WERI-Rb-1 (cell line): Measurements from ENCODE around the gene BDH1.
A peak's percentile ranks its signal among the peaks of the same experiment; 100 is the strongest.

ENCODE experiments used
- DNase-seq: peaks from one replicate; pipeline ENCODE4 v3.0.0-alpha.2; 2020
- H3K27ac ChIP-seq: fragments of 250-450 bp; sonication (Bioruptor Pico); 2 replicates; pipeline ENCODE4 v1.5.1; 2020; ENCODE audit warnings: mild to moderate bottlenecking, moderate library complexity
- H3K27me3 ChIP-seq: fragments of 250-450 bp; sonication (Bioruptor Pico); 2 replicates; pipeline ENCODE4 v1.5.1; 2021; ENCODE audit warnings: mild to moderate bottlenecking, low read depth, moderate library complexity; ENCODE audit not compliant: insufficient read depth, severe bottlenecking
- H3K36me3 ChIP-seq: fragments of 250-450 bp; sonication (Bioruptor Pico); 2 replicates; pipeline ENCODE4 v1.5.1; 2020; ENCODE audit warnings: mild to moderate bottlenecking, moderate library complexity
- H3K4me3 ChIP-seq: 2 replicates; pipeline ENCODE4 v1.5.1; 2011; ENCODE audit warnings: low read depth, mild to moderate bottlenecking, control low read depth, low read length
- H3K9me3 ChIP-seq: fragments of 250-450 bp; sonication (Bioruptor Pico); 2 replicates; pipeline ENCODE4 v1.5.1; 2021; ENCODE audit warnings: mild to moderate bottlenecking, moderate library complexity; ENCODE audit not compliant: severe bottlenecking
- TF ChIP-seq, protein P1 (sequence below): IDR thresholded peaks from 2 replicates; pipeline ENCODE4 v1.5.1; 2011; ENCODE audit warnings: low read depth, mild to moderate bottlenecking, control low read depth, inconsistent platforms, low read length

The BDH1 gene

DNA sequence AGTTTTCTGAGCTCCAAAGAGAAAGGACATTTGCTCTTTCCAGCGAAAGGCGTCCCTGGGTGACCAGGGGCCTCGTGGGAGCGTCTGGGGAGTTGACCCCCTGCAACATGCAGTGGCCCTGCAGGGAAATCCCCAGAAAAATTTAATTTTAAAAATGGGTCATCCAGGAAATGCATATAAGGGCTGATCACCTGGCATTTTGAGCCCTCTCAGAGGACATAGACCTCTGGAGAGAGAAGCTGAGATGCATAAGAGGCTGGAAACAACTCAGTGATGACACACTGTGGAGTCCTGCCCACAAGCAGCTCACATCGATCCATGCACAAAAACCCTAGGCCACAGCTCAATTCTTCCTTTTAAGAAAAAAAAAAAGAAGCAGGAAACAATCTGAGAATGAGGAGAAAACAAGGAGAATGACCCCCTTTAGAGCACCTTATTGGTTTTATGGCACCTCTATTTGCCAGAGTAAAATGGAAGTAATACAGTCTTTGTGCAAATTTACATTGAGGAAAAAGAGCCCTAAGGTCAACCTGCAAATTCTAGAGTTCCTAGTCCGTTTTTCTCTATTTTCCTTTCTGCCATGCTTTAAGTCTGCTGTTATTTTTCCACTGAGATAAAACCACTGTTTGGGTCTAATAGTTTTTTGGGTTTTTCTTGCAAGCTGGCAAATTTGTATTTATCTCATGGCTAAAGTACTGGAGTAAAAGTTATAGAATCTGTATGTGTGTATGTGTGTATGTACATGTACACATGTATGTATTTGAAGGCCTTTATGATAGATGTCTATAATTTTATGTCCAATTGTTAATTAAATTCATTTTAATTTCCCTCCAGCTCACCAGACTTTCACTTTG is 6.9 kb upstream of the BDH1 start:
- TF ChIP-seq, protein P1, sequence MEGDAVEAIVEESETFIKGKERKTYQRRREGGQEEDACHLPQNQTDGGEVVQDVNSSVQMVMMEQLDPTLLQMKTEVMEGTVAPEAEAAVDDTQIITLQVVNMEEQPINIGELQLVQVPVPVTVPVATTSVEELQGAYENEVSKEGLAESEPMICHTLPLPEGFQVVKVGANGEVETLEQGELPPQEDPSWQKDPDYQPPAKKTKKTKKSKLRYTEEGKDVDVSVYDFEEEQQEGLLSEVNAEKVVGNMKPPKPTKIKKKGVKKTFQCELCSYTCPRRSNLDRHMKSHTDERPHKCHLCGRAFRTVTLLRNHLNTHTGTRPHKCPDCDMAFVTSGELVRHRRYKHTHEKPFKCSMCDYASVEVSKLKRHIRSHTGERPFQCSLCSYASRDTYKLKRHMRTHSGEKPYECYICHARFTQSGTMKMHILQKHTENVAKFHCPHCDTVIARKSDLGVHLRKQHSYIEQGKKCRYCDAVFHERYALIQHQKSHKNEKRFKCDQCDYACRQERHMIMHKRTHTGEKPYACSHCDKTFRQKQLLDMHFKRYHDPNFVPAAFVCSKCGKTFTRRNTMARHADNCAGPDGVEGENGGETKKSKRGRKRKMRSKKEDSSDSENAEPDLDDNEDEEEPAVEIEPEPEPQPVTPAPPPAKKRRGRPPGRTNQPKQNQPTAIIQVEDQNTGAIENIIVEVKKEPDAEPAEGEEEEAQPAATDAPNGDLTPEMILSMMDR, result no peak
- Histone ChIP-seq H3K36me3 (no peaks in the 10 kb centered on the region), H3K9me3 (no peaks in the 10 kb centered on the region), H3K4me3 (no peak overlapping the region), H3K27me3 (no peaks in the 10 kb centered on the region), H3K27ac (no peak overlapping the region)
- no peak for DNase-seq

DNA sequence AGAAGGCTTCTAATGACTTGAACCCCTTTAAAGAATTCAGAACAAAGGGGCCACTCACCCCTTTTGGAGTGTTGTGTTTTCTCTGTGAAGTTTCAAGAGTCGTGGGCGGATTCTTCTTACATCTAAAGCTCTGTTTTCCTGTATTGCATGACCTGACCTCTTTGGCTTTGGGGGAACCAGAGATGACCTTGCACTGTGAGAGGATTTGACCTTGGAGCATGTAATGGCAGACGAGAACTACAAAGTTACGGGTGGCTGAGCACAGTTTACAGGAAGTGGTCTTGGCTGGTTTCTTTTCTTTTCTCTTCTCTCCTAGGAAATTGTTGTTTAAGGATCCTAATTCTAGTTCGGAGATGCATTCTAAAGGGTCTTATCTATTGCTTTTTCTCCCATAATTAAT is 6.2 kb upstream of the BDH1 start:
- TF ChIP-seq, protein P1, result no peak
- Histone ChIP-seq H3K36me3 (no peaks in the 10 kb centered on the region), H3K27me3 (no peaks in the 10 kb centered on the region), H3K9me3 (no peaks in the 10 kb centered on the region), H3K4me3 (no peak overlapping the region), H3K27ac (no peak overlapping the region)
- DNase-seq, result no peak

DNA sequence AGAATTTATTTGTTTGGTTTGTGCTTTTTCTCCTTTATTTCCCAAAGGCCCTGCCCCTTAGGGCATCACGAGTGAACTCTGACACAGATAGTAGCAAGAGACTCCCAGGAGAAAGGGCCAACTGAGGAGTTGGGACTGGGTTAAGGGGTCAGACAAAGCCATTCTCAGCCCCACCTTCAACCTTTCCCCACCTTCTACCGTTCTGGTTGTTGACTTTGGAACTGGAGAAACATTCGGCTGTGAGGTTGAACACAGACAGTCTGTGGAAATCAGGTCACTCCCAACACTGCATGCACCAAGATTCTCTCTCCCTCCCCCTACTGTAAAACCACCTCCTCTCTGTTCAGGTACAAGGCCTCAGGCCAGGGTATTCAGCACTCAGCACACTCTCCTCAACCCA is 3.9 kb upstream of the BDH1 start:
- no peak for DNase-seq
- Histone ChIP-seq H3K36me3 (no peaks in the 10 kb centered on the region), H3K27me3 (no peaks in the 10 kb centered on the region), H3K27ac (no peak overlapping the region), H3K4me3 (no peak overlapping the region), H3K9me3 (no peaks in the 10 kb centered on the region)
- TF ChIP-seq, protein P1, result no peak

DNA sequence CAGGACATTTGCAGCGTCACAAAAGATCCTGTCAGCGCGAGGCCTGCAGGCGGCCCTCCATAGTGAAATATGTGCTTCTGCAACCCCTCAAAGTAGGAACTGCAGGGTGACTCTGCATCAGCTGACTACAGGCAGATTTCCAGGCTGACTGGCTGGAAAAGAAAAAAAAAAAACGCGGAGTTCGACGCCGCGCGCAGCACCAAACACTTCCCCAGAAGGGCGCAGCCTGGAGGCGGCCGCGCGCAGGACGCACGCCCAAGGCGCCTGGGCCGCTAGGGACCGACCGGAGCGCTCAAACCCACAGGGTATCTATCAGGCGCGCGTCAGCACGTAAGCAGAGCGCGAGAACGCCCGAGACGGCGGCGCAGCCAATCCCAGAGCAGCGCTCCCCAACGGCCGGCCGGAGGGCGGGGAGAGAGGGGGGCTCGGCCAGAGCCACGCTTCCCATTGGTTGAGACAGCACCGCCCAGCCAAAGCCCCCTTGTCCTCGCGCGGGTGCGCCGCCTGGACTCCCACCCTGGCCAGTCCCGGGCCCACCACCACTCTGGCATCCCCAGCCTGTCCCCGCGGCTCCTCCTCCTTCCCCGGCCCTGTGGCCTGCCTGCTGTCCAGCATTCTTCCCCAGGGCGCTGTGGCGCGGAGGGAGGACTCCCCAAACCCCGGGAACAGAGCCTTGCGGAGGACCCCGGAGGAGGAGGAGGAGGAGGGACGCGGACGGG is 1.0 kb downstream of the BDH1 start:
- TF ChIP-seq, protein P1, result peak; percentile 15; the same call in 1 of the 2 replicates
- H3K27ac ChIP-seq, result peak overlapping the region; percentile 86
- H3K36me3 ChIP-seq, result no peaks in the 10 kb centered on the region
- peak overlapping the region; percentile 76 for H3K4me3 ChIP-seq
- peak; percentile 92 for DNase-seq
- H3K27me3 ChIP-seq, result no peaks in the 10 kb centered on the region
- no peaks in the 10 kb centered on the region for H3K9me3 ChIP-seq

DNA sequence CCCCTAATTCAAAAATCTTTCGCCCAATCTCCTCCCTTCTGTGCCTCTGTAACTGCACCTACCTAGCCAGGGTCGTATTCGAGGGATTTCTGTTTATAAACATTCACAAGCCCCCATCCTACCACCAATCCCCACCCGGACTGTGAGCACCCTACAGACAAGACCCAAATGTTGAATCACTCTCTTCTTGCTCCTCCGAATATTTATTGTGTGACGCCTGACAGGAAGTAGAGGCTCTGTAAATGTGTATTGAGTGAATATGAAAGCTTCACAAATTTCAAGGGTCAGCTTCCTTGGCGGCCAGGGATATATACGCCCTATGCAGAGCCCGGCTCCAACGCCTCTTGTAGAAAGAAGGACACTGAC is 1.6 kb downstream of the BDH1 start:
- Histone ChIP-seq H3K27me3 (no peaks in the 10 kb centered on the region), H3K36me3 (no peaks in the 10 kb centered on the region), H3K9me3 (no peaks in the 10 kb centered on the region), H3K4me3 (peak overlapping the region; percentile 51), H3K27ac (peak overlapping the region; percentile 62)
- TF ChIP-seq, protein P1, result no peak
- DNase-seq, result no peak
